WTC11 (cell line): Measurements from ENCODE around the gene RSPRY1. TPM values are rescaled to one million over a fixed set of nuclear protein-coding genes. Genes with fewer than 3 reads are reported as not detected.

Experiments used
- CBFB ChIP-seq: sonication (generic); formaldehyde crosslinking; IDR thresholded peaks from 2 replicates; pipeline ENCODE4 v1.8.1; 2022; ENCODE audit warnings: mild to moderate bottlenecking, low read depth, missing genetic modification reagents
- CDX4 ChIP-seq: fragments of 250-450 bp; sonication (Bioruptor Pico); IDR thresholded peaks from 2 replicates; pipeline ENCODE4 v1.9.0; 2021; ENCODE audit warnings: moderate library complexity, mild to moderate bottlenecking, inconsistent platforms, borderline replicate concordance
- E2F4 ChIP-seq: sonication (generic); formaldehyde crosslinking; IDR thresholded peaks from 2 replicates; pipeline ENCODE4 v1.8.1; 2022; ENCODE audit warnings: low read depth, mild to moderate bottlenecking, moderate library complexity, missing genetic modification reagents, borderline replicate concordance
- E2F5 ChIP-seq: sonication (generic); formaldehyde crosslinking; IDR thresholded peaks from 2 replicates; pipeline ENCODE4 v1.8.1; 2022; ENCODE audit warnings: mild to moderate bottlenecking, moderate library complexity, missing genetic modification reagents
- ERG ChIP-seq: fragments of 250-450 bp; sonication (Bioruptor Pico); IDR thresholded peaks from 2 replicates; pipeline ENCODE4 v1.8.0; 2021; ENCODE audit warnings: mild to moderate bottlenecking
- GTF2I ChIP-seq: fragments of 250-450 bp; sonication (Bioruptor Pico); conservative IDR thresholded peaks from 2 replicates; pipeline ENCODE4 v1.4.0; 2021; ENCODE audit warnings: mild to moderate bottlenecking
- NFE2L1 ChIP-seq: sonication (generic); formaldehyde crosslinking; IDR thresholded peaks from 2 replicates; pipeline ENCODE4 v1.8.1; 2023; ENCODE audit warnings: missing genetic modification reagents
- NR2C2 ChIP-seq: sonication (generic); formaldehyde crosslinking; IDR thresholded peaks from 2 replicates; pipeline ENCODE4 v1.8.0; 2022; ENCODE audit warnings: mild to moderate bottlenecking, missing genetic modification reagents
- RELA ChIP-seq: sonication (generic); formaldehyde crosslinking; IDR thresholded peaks from 2 replicates; pipeline ENCODE4 v1.8.1; 2022; ENCODE audit warnings: missing genetic modification reagents, mild to moderate bottlenecking, borderline replicate concordance
- SOX15 ChIP-seq: fragments of 250-450 bp; sonication (Bioruptor Pico); IDR thresholded peaks from 2 replicates; pipeline ENCODE4 v1.9.0; 2021; ENCODE audit warnings: mild to moderate bottlenecking
- SP1 ChIP-seq: sonication (generic); formaldehyde crosslinking; conservative IDR thresholded peaks from 2 replicates; pipeline ENCODE4 v1.8.1; 2022; ENCODE audit warnings: missing genetic modification reagents
- TCF7 ChIP-seq: sonication (generic); formaldehyde crosslinking; IDR thresholded peaks from 2 replicates; pipeline ENCODE4 v1.8.0; 2022; ENCODE audit warnings: mild to moderate bottlenecking, low read depth, missing genetic modification reagents, moderate library complexity
- TEAD1 ChIP-seq: sonication (generic); formaldehyde crosslinking; IDR thresholded peaks from 2 replicates; pipeline ENCODE4 v1.8.0; 2022; ENCODE audit warnings: mild to moderate bottlenecking, missing genetic modification reagents
- TP53 ChIP-seq: sonication (generic); formaldehyde crosslinking; IDR thresholded peaks from 2 replicates; pipeline ENCODE4 v1.8.1; 2023; ENCODE audit warnings: mild to moderate bottlenecking, missing genetic modification reagents
- USF1 ChIP-seq: sonication (generic); formaldehyde crosslinking; IDR thresholded peaks from 2 replicates; pipeline ENCODE4 v1.8.0; 2022; ENCODE audit warnings: mild to moderate bottlenecking, missing genetic modification reagents
- ZNF263 ChIP-seq: sonication (generic); formaldehyde crosslinking; IDR thresholded peaks from 2 replicates; pipeline ENCODE4 v1.8.1; 2022; ENCODE audit warnings: low read depth, mild to moderate bottlenecking, moderate library complexity, missing genetic modification reagents
- ZNF317 ChIP-seq: sonication (generic); formaldehyde crosslinking; IDR thresholded peaks from 2 replicates; pipeline ENCODE4 v1.8.1; 2023; ENCODE audit warnings: low read depth, mild to moderate bottlenecking, moderate library complexity, missing genetic modification reagents, borderline replicate concordance
- ZNF532 ChIP-seq: fragments of 250-450 bp; sonication (Bioruptor Pico); IDR thresholded peaks from 2 replicates; pipeline ENCODE4 v1.9.0; 2021; ENCODE audit warnings: mild to moderate bottlenecking, borderline replicate concordance
- total RNA-seq: library from RNA; stranded (reverse); gene quantifications from 3 replicates; pipeline ENCODE4 v1.2.3, GENCODE V29; 2021

The RSPRY1 gene
- total RNA-seq, 1 experiment from 2014 or later: 26.8 TPM

- TF ChIP-seq USF1: no peak
- no peak for TF ChIP-seq RELA (CRISPR knock-in tag)
- TF ChIP-seq NR2C2 (CRISPR knock-in tag): no peak
- no peak for TF ChIP-seq SP1 (CRISPR knock-in tag)
- TF ChIP-seq ZNF532 (CRISPR knock-in tag): no peak
- TF ChIP-seq NFE2L1 (CRISPR knock-in tag): peak; percentile 47; the same call in 1 of the 2 replicates
- no peak for TF ChIP-seq SOX15 (CRISPR knock-in tag)
- TF ChIP-seq TP53: no peak
- TF ChIP-seq GTF2I: no peak
- no peak for TF ChIP-seq TEAD1 (CRISPR knock-in tag)
- TF ChIP-seq TCF7: no peak
- TF ChIP-seq CBFB: 0 out of 2 replicates have a peak, but pooled peaks have one; percentile 26
- TF ChIP-seq CDX4: no peak
- TF ChIP-seq ZNF263 (CRISPR knock-in tag): no peak
- TF ChIP-seq ERG: 0 out of 2 replicates have a peak, but pooled peaks have one; percentile 11
- TF ChIP-seq E2F5 (CRISPR knock-in tag): no peak
- no peak for TF ChIP-seq E2F4
- 0 out of 2 replicates have a peak, but pooled peaks have one; percentile 20 for TF ChIP-seq ZNF317 (CRISPR knock-in tag)
These were observed 38.5 kb upstream of the RSPRY1 start (continued) for GRCh38 chr16:57147381-57148221.
